Sciatic nerve (tissue), 2 donors: ENCODE measurements around the gene KMT2A. TPM values are rescaled to one million over a fixed set of nuclear protein-coding genes. Genes with fewer than 3 reads are reported as not detected.
"Not testable (repeated sequence)": the region's sequence is repeated elsewhere in the genome, so short reads cannot be mapped to it uniquely, and the experiment has no call there.

Experiments
- ATAC-seq: fragments of 200-7000 bp; cut with Tn5 transposase; one replicate; pipeline ENCODE4 v1.9.1; 2020; ENCODE audit warnings: mild to moderate bottlenecking, moderate library complexity
- DNase-seq: peaks from one replicate; pipeline ENCODE4 v3.0.0-alpha.2; 2020; ENCODE audit warnings: low spot score
- intact Hi-C: fragments of 100-400 bp; cut with DNase I; formaldehyde crosslinking; loops from one replicate; pipeline ENCODE4 v1.14.2; 2022
- total RNA-seq: library from RNA; stranded (reverse); fragmentation: NEBNext Ultra II Directional; extraction: Animal tissue kit (Norgen Biotek cat#: 25700); gene quantifications from one replicate; pipeline ENCODE4 v1.2.1, GENCODE V29; 2021
- donor health status: DM: no; HTN: no; CAD: no.
- donor health status: DM: no; HTN: no; CAD: no.

KMT2A gene
- total RNA-seq, 1 donor from 2014 or later = 132 TPM

GRCh38 chr11:118434123-118434552 lies 2.2 kb upstream of the KMT2A start:
- no peak for ATAC-seq
- intact Hi-C loops = no loop called here

GRCh38 chr11:118434553-118435289 lies 1.6 kb upstream of the KMT2A start:
- intact Hi-C loops = no loop called here
- DNase-seq (peak; percentile 63), ATAC-seq (peak; percentile 20)

More at GRCh38 chr11:118434123-118434552, 2.2 kb upstream of the KMT2A start:
- no peak for DNase-seq

- peak; percentile 36 for ATAC-seq
- intact Hi-C loops = no loop called here
- peak; percentile 71 for DNase-seq
Measured at GRCh38 chr11:118435290-118435892, 901 bp upstream of the KMT2A start.

- intact Hi-C loops = no loop called here
- no peak for ATAC-seq
- DNase-seq = peak; percentile 80
Measured at GRCh38 chr11:118436639-118437207, 431 bp downstream of the KMT2A start.

DNA sequence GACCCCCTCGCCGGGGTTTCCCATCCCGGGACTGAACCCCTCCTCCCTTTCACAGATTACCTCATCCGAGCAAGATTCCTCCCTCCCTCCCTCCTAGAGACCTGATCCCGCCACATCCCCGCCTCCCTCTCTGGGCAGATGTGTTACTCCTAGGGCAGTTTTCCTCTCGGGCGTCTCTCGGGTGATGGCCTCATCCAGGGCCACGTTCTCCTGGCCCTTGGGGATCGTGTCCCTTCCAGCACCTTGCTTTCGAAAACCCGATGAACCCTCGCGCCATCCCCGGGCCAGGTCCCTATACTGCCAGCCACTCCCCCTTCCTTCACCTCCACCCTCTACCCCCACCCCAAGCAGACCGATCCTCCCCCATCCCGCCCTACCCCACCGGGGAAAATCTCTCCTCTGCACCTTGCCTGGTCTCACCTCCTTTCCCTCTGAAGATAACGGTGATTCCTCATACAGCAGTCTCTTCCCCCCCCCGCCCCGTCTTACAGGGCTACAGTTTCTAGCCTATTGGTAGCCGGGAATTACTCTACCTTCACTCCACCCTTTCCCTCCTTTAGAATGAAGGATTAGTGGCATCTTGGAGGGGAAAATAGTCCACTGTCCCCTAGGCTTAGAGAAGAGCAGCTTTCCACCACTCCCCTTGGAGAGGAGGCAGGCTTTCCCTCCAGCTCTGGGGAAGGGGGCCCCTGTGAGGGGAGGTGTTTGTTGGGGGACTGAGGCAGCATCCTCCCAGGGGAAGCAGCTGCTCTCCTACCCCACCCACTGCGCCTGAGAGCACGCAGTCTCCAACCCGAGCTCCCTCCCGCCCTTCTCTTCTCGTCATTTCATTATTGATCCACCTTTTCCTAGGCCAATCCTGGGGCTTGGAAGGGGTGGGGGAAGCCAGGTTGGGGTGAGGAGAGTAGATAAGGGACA lies 1.2 kb downstream of the KMT2A start:
- DNase-seq (peak; percentile 59), ATAC-seq (peak; percentile 32)
- intact Hi-C loops = no loop called here

DNA sequence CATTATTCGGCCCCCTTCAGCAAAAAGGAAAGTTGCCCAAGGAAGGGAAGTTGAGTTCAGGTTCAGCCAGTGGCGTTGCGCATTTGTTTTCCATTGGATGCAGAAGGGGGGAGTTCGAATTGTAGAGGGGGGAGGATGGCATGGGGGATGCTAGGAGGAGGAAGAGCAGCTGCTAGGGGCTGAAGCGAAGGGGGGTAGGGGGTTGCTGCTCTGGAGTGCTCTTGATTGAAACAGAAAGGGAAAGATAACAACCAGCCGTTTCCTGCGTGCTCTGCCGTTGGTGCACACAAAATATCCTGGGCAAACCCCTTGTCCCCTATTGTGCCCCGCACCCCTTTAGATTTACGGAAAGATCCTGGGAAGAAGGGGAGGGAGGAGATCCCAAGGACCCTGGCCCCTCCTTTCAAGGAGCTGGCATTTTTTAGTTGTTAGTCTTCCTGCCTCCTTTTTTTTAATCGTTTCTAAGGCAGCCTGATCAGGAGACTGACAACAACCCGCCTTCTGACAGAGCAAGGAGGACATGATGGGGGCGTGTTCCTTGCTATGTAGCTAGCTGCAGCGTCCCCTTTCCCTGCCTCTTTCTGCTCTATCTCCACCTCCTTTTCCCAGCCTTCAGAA lies 2.1 kb downstream of the KMT2A start:
- DNase-seq (no peak), ATAC-seq (peak; percentile 56)
- intact Hi-C loops = no loop called here

- ATAC-seq (no peak), DNase-seq (no peak)
- intact Hi-C loops = no loop called here
Measured at GRCh38 chr11:118439646-118440045, 3.4 kb downstream of the KMT2A start.

- ATAC-seq (no peak), DNase-seq (no peak)
- intact Hi-C loops = no loop called here
Measured at GRCh38 chr11:118441770-118442275, 5.5 kb downstream of the KMT2A start.

DNA sequence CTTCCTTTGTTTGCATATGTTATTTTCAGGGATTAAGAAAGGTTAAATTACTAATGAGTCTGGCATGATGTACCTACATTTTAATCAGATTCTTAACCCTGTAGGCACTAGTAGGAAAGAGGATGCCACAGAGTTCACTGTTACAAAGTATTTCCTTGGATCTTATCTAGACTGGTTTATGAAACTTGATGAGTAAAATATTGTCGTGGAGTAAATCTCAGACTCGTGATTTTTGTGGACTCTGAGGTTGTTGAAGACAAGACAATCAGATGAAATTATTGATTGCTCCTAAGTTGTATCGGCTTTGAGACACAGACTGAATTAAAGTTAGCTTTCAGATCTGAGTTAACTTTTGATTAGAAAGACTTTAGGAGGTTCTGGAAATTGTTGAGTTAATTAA lies 6.0 kb downstream of the KMT2A start:
- intact Hi-C loops = no loop called here
- DNase-seq (no peak), ATAC-seq (no peak)

- no peak for ATAC-seq
- DNase-seq = no peak
- intact Hi-C loops = no loop called here
Measured at GRCh38 chr11:118442908-118443589, 6.8 kb downstream of the KMT2A start.

DNA sequence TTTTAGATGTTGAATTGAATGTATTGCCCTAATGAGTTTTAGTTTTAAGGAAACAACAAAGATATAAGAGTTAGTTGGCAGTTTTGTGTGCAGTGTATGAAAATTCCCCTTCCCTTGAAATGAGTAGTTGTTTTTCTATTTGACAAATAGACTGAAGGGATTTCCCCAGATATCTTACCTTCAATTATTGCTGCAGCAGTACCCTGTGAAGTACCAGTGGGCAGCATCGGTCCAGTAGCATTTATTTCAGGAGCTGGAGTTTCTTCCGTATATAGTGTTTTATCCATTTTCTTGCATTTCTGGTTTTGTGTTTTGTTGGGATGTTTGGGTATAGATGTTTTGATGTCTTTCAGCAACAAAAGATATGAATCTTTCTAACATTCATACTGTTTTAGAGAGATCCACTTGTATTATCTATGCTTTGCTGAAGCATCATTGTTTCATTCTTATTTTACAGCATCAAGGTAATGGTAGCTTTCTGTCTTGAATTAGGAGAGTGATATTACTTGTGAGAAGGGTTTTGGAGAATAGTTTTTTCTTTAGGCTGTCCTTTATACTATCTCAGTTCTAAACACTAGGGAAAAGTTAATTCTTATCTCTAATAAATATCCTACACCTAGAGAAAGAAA lies 7.4 kb downstream of the KMT2A start:
- DNase-seq = no peak
- intact Hi-C loops = no loop called here
- no peak for ATAC-seq

GRCh38 chr11:118447423-118447822 lies 11.1 kb downstream of the KMT2A start:
- ATAC-seq = no peak
- intact Hi-C loops = no loop called here
- DNase-seq = no peak

- intact Hi-C loops = no loop called here
- ATAC-seq = no peak
- no peak for DNase-seq
Measured at GRCh38 chr11:118448294-118448693, 12.0 kb downstream of the KMT2A start.

DNA sequence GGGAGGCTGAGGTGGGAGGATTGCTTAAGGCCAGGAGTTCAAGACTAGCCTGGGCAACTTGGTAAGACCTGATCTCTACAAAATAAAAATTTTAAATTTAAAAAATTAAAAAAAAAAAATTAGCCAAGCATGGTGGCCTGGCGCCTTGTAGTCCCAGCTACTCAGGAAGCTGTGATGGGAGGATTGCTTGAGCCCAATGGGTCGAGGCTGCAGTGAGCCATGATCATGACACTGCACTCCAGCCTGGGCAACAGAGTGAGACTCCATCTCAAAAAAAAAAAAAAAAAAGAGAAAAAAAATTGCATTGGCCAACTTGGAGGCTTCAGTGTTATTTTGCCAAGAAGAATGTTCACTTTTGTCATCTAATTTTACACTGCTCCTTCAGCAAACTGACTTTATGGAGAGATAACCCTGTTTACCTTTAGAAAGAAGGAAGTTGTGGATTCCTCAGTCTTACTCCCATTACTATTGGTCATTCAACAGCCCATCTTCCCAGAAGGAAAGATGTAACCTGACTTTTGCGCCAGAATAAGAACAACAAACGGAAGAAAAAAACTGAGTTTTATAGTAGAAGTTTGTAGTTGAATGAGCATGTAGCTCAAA lies 13.1 kb downstream of the KMT2A start:
- intact Hi-C loops = no loop called here

DNA sequence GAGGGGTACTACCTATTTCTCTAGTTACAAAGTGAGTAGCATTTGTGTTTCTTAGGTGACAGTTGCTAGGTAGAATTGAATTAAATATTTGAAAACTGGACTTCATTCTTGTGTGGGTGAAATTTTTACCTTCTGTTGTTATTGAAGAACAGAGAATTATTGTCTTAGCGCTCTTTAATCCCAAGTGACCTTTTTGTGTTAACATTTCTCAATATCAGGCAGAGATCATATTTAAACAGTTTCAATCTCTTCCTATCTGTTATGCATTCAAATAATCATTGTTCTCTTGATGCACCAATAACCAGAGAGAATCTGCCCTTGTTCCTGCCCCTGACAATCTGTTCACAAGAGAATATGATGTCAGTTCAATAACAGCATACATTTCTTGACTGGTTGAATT lies 14.2 kb downstream of the KMT2A start:
- ATAC-seq (no peak), DNase-seq (no peak)
- intact Hi-C loops = loop anchor here (10.0 kb wide), 1 partner anchor 1304 kb away; no protein-coding TSS in a partner anchor

More for the DNA sequence above, 13.1 kb downstream of the KMT2A start:
- DNase-seq (no peak), ATAC-seq (no peak)

DNA sequence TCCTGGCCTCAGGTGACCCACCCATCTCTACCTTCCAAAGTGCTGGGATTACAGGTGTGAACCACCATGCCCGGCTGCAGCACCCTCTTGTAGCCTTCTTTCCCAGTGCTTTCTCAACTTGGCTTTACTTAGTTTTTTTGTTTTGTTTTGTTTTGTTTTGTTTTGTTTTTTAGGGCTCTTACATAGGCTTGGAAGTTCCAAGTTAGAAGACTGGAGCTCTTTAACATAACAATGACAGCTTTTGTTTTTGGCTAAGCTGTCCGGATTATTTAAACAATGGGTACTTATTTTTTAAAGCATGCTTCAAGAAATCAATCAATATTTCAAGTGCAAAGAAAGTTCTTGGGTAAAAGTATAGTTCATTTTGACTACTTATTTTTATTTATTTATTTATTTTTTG lies 25.9 kb downstream of the KMT2A start:
- intact Hi-C loops = no loop called here
- DNase-seq (no peak), ATAC-seq (no peak)

GRCh38 chr11:118468968-118469367 lies 32.7 kb downstream of the KMT2A start:
- intact Hi-C loops, ATAC-seq, DNase-seq: not testable (repeated sequence)
